ENCODE data around the gene HPRT1.
A peak's percentile ranks its signal among the peaks of the same experiment; 100 is the strongest.

Gene HPRT1

GRCh38 chrX:134482371-134482770 lies 22.4 kb downstream of the HPRT1 start:
- no peak overlapping the region for H3K4me3 ChIP-seq (ENCODE audit: low read depth, low read length)
- in situ Hi-C loops (cut with HindIII; ENCODE audit: low sequenced_read_pairs): no loop called here
- DNase-seq (ENCODE audit: low read depth): no peak
- no peak for TF ChIP-seq CTCF (IDR thresholded peaks at IDR 0.05; ENCODE audit: low read depth, low read length, missing control alignments)

GRCh38 chrX:134484039-134484438 lies 24.1 kb downstream of the HPRT1 start:
- in situ Hi-C loops (cut with HindIII; ENCODE audit: low sequenced_read_pairs): no loop called here
- TF ChIP-seq CTCF (IDR thresholded peaks at IDR 0.05; ENCODE audit: low read depth, low read length, missing control alignments): no peak
- no peak overlapping the region for H3K4me3 ChIP-seq (ENCODE audit: low read depth, low read length)
- DNase-seq (ENCODE audit: low read depth): peak; percentile 56

- in situ Hi-C loops (cut with HindIII; ENCODE audit: low sequenced_read_pairs): no loop called here
- TF ChIP-seq CTCF (IDR thresholded peaks at IDR 0.05; ENCODE audit: low read depth, low read length, missing control alignments): no peak
- DNase-seq (ENCODE audit: low read depth): no peak
These were observed 42.0 kb downstream of the HPRT1 start for GRCh38 chrX:134501941-134502340.

GRCh38 chrX:134502686-134503085 lies 42.7 kb downstream of the HPRT1 start:
- in situ Hi-C loops (cut with HindIII; ENCODE audit: low sequenced_read_pairs): no loop called here
- DNase-seq (ENCODE audit: low read depth): no peak
- no peak for TF ChIP-seq CTCF (IDR thresholded peaks at IDR 0.05; ENCODE audit: low read depth, low read length, missing control alignments)
- no peak overlapping the region for H3K4me3 ChIP-seq (ENCODE audit: low read depth, low read length)

More at GRCh38 chrX:134501941-134502340, 42.0 kb downstream of the HPRT1 start:
- H3K4me3 ChIP-seq (ENCODE audit: low read depth, low read length): no peak overlapping the region

GRCh38 chrX:134512566-134512965 lies 52.6 kb downstream of the HPRT1 start:
- in situ Hi-C loops (cut with HindIII; ENCODE audit: low sequenced_read_pairs): no loop called here
- TF ChIP-seq CTCF (IDR thresholded peaks at IDR 0.05; ENCODE audit: low read depth, low read length, missing control alignments): no peak
- peak; percentile 49 for DNase-seq (ENCODE audit: low read depth)
- no peak overlapping the region for H3K4me3 ChIP-seq (ENCODE audit: low read depth, low read length)

GRCh38 chrX:134513091-134513490 lies 53.1 kb downstream of the HPRT1 start:
- DNase-seq (ENCODE audit: low read depth): no peak
- in situ Hi-C loops (cut with HindIII; ENCODE audit: low sequenced_read_pairs): no loop called here
- no peak overlapping the region for H3K4me3 ChIP-seq (ENCODE audit: low read depth, low read length)
- no peak for TF ChIP-seq CTCF (IDR thresholded peaks at IDR 0.05; ENCODE audit: low read depth, low read length, missing control alignments)
